GM19438 (cell line): ENCODE data around the gene B3GALNT2.
"Not testable (repeated sequence)": the region's sequence is repeated elsewhere in the genome, so short reads cannot be mapped to it uniquely, and the experiment has no call there.

ENCODE experiments used
- ATAC-seq: cut with Tn5 transposase; IDR thresholded peaks from one replicate; pipeline ENCODE4 v1.9.1; 2021; ENCODE audit warnings: low read depth; ENCODE audit not compliant: unreplicated experiment

B3GALNT2 gene

DNA sequence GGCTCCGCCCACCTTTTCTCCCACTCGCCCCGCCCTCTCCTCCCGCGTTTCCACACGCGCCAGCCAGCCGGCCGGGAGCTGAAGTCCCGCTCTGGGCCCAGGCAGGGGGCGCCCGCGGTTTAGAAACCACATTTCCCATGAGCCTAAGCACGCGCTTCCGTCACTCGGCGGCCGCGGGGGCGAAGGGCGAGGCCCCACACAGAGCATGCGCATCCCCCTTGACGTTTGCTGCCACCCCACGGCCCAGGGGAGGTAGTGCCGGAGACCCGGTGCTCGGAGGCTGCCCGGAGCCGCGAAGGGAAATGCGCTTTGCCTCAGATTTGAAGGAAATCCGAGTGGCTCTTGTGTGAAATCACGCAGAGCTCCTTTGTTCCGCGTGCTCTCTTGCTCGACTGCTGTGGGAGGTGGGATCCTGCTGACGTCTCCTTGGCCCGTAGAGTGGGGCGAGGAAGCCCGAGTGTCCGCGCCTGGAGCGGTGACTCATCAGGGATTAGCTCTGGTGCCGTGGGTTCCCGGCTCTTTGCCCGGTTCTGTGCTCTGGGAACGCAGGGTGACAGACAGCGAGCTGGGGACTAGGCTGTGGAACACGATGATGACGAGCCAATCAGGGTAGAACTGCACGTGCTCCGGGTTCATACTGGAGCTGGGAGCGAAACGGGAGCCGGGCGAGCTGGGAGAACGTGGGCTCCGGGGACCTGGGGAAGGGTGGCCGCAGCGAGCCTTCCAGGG is 406 bp upstream of the B3GALNT2 start:
- peak; percentile 86 for ATAC-seq

- peak; percentile 12 for ATAC-seq
Measured at GRCh38 chr1:235503403-235504121, 690 bp downstream of the B3GALNT2 start.

DNA sequence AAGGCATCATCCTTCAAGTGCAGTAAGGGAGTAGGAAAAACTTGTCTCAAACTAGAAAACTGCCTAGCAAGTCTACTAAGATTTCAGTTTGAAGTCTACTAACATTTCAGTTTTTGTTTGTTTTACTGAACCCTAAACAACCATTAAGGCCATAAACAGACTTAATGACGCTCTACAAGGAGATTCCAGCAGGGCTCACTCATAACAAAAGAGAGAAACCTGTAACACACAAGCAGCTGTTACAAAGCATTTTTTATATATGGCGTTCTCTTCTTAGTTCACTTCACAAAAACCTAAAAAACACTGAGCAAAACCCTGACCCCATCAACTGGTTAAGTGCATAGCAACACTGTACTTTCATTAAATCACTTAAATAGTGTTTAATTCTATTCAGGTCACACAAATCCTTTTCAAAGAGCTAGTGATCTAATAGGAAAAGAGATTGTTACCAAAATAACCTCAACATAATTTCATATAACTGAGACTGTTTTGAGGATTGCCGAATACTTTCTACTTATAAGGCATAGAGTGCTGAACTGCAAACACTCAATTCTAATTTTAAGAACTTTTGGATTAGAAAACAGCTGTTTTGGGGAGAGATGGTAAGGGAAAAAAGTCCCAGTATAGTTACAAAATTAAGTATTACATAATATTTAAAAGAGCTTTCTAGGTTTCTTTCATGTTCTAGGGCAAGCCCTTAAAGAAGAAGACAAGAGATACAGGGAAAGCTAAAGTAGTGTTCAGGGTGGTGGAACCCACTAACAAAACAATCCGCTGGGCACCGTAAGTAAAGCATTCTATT is 1.4 kb downstream of the B3GALNT2 start:
- ATAC-seq = no peak

GRCh38 chr1:235500971-235501540 is 3.2 kb downstream of the B3GALNT2 start:
- ATAC-seq = no peak

DNA sequence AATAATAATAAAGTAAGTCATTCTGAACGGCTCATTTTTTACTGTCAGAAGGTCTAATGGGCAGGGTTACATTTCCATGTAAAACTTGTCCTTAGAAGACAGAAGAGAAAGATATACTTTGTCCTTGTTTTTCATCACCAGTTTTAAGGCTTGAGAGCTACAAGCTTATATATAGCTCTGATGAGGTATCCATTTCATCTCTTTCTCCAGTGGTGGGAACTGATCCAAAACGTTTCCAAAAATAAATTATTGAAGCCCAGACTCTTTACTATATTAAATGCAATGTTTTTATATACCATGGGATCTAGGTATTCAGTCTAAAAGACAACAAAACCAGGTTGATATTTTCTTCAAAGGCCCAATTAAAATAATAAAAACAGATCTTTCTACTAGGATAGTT is 8.7 kb downstream of the B3GALNT2 start:
- ATAC-seq = no peak

GRCh38 chr1:235495030-235495429 is 9.2 kb downstream of the B3GALNT2 start:
- ATAC-seq = no peak

- ATAC-seq = no peak
Measured at GRCh38 chr1:235494531-235494930, 9.7 kb downstream of the B3GALNT2 start.

DNA sequence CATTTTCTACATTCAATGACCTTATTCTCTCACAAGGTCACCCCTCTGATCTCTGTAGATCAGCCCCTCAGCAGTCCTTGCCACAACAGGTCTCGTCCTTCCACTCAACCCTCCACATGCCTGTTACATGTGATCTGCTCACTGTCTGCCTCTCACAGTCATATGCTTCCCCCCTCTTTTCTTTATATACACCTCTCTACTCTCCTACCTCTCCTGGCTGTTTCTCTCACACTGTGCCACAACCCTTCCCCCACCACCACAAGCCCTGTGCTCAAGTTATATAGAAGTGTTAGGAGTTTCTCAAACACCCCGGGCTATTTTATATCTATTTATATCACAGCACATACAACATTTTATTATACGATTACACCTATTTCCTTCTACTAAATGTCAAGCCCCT is 12.6 kb downstream of the B3GALNT2 start:
- no peak for ATAC-seq

GRCh38 chr1:235486321-235486720 is 17.9 kb downstream of the B3GALNT2 start:
- no peak for ATAC-seq

GRCh38 chr1:235485558-235485957 is 18.7 kb downstream of the B3GALNT2 start:
- ATAC-seq = no peak

DNA sequence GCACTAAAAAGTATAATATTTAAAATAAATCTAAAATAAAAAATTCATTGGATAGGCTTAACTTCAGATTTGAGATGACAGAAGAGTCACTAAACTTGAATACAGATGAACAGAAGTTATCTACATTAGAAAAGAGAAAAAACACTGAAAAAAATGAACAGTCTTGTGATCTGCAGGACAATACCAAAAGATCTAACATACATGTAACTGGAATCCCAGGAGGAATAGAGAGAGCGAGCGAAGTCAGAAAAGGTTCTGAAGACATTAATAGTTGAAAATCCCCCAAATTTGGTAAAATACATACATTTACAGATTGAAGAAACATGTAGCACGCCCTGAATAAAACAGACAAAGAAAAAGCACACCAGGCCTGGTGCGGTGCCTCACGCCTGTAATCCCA is 21.2 kb downstream of the B3GALNT2 start:
- no peak for ATAC-seq

GRCh38 chr1:235473806-235474205 is 30.4 kb downstream of the B3GALNT2 start:
- no peak for ATAC-seq

GRCh38 chr1:235470741-235471439 is 33.4 kb downstream of the B3GALNT2 start:
- ATAC-seq = no peak

GRCh38 chr1:235469897-235470296 is 34.4 kb downstream of the B3GALNT2 start:
- not testable (repeated sequence) for ATAC-seq

DNA sequence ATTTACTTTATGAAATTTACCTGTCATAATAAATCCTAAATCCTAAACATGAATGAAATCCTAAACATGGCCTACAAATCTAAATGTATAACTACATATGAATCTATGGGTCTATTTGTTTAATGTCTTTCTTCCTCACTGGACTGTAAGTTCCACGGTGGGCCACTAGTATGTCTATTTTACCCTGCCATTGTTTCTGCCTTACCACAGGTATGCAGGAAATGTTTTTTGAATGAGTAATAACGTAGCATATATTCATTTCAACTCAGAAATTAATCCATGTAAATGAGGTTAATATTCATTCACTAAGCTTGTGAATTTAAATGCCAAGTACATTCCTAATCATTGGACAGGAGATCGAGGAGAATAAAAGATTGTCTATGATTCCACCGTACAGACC is 35.3 kb downstream of the B3GALNT2 start:
- ATAC-seq = no peak

DNA sequence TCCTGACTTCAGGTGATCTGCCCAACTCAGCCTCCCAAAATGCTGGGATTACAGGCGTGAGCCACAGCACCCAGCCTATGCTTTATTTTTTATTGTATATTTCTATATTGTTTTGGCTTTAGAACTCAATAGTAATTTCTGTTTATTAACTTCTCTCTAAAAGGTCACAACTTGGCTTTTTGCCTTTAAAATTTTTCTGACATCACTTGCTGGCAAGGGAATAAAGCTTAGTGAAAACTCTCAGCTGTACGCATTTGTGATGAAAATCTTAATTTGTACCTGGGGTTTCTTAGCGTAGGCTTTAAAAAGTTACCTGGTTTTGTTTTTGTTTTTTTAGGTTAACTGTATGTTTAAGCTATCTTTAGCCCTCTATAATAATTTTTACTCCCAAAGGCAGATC is 36.2 kb downstream of the B3GALNT2 start:
- ATAC-seq = no peak

DNA sequence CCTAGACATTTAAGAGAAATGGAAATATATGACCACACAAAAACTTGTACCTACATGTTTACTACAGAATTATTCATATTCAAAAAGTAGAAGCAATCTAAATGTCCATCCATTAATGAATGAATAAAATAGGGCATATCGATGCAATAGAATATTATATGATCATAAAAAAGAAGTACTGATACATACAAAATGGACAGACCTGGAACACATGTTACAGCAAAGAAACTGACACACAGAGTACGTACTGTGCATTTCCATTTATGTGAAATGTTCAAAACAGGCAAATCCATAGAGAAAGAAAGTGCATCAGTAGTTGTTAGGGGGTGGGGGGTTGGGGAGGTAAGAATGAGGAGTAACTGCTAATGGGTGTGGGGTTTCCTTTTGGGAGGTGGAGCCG is 39.2 kb downstream of the B3GALNT2 start:
- ATAC-seq = no peak

DNA sequence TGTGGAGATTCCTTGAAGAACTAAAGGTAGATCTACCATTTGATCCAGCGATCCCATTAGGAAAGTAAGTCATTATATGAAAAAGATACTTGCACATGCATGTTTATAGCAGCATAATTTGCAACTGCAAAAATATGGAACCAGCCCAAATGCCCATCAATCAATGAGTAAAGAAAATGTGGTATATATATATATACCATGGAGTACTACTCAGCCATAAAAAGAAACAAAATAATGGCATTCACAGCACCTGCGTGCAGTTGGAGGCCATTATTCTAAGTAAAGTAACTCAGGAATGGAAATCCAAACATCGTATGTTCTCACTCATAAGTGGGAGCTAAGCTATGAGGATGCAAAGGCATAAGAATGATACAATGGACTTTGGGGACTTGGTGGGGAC is 41.4 kb downstream of the B3GALNT2 start:
- ATAC-seq = not testable (repeated sequence)

GRCh38 chr1:235461954-235462353 is 42.3 kb downstream of the B3GALNT2 start:
- ATAC-seq = no peak

DNA sequence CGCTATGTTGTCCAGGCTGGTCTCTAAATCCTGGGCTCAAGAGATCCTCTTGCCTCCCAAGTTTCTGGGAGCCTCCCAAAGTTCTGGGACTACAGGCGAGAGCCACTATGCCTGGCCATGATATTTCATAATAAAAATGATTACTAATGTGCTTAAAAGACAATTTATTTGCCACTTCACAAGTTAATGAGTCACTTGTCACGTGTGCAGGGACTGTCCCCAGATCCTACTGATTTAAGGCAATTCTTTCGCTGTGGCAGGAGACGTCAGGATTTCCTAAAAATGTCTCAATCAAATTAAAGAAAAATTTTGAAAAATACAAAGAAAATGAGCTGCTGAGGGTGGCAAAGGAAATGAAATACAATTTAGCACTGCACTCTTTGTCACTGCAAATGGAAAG is 43.5 kb downstream of the B3GALNT2 start:
- ATAC-seq = no peak
